ENCODE results near the gene NAALAD2. TPM values are rescaled to one million over a fixed set of nuclear protein-coding genes. Genes with fewer than 3 reads are reported as not detected.

The NAALAD2 gene
- total and polyA plus RNA-seq, 2 experiments from 2014 or later, result 8.3 to 13.0 TPM

DNA sequence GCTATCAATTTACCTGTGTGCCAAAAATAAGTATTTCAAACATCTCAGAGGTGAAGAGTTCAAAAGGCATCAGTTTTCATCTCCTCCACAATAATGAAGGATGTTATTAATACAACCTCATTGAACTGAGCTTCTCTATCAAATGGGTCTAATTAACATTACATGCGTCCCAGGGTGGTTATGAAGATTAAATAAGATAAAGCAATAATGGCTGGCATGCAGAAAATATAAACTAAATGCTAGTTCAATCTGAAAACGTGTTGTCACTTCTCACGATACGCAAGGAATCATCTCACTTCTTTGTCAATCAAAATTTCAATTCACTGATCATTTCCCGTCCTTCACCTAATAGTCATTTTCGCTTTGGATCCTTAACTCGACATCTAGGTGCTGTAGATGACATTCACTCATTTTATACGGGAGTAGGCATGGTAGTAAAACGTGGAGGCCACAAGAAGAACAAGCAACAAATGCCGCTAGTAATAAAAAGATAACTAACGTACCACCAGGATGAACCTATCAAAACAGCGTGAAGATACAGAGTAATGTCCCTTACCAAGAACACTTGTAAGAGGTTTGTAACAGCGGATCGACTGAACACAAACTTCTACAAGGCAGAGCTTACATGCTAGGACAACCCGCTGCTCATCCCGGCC is 87.5 kb downstream of the NAALAD2 start:
- no peaks in the 10 kb centered on the region for H3K27me3 ChIP-seq
- DNase-seq (ENCODE audit: low read depth in 1 of 2, low spot score in 1 of 2), result no peak
- peak overlapping the region; percentile 96 for H3K27ac ChIP-seq
- no peaks in the 10 kb centered on the region for H3K36me3 ChIP-seq
- no peaks in the 10 kb centered on the region for H3K9me3 ChIP-seq (ENCODE audit: low read depth)
- TF ChIP-seq CTCF (IDR thresholded peaks at IDR 0.05; ENCODE audit: low read depth, low read length), result no peak
- H3K4me3 ChIP-seq, result peak overlapping the region; percentile 70
- H3K4me1 ChIP-seq (ENCODE audit: low read depth), result peaks cover 23% of the 10 kb centered on the region

GRCh38 chr11:90222459-90223247 is 88.2 kb downstream of the NAALAD2 start, which contains the start of gene CHORDC1:
Gene CHORDC1, minus strand, starts transcription at chr11:90223049. Its CDS starts 95 bp downstream, at chr11:90222954.
- Histone ChIP-seq H3K9me3 (ENCODE audit: low read depth) (no peaks in the 10 kb centered on the region), H3K27ac (peak within 1 kb of the TSS; percentile 96), H3K36me3 (no peaks in the 10 kb centered on the region), H3K4me3 (peak within 1 kb of the TSS; percentile 70), H3K4me1 (ENCODE audit: low read depth) (peaks cover 23% of the 10 kb centered on the region), H3K27me3 (no peaks in the 10 kb centered on the region)
- TF ChIP-seq CTCF (IDR thresholded peaks at IDR 0.05; ENCODE audit: low read depth, low read length), result no peak
- peak; percentile 86 to 88 for DNase-seq (ENCODE audit: low read depth in 1 of 2, low spot score in 1 of 2)

- H3K27me3 ChIP-seq, result no peaks in the 10 kb centered on the region
- no peaks in the 10 kb centered on the region for H3K36me3 ChIP-seq
- no peak for TF ChIP-seq CTCF (IDR thresholded peaks at IDR 0.05; ENCODE audit: low read depth, low read length)
- H3K27ac ChIP-seq, result peak overlapping the region; percentile 96
- H3K4me3 ChIP-seq, result peak overlapping the region; percentile 70
- peaks cover 23% of the 10 kb centered on the region for H3K4me1 ChIP-seq (ENCODE audit: low read depth)
- DNase-seq (ENCODE audit: low read depth in 1 of 2, low spot score in 1 of 2), result no peak
- no peaks in the 10 kb centered on the region for H3K9me3 ChIP-seq (ENCODE audit: low read depth)
Observed at GRCh38 chr11:90223248-90223585, 88.8 kb downstream of the NAALAD2 start.

GRCh38 chr11:90228056-90228455 is 93.6 kb downstream of the NAALAD2 start:
- no peak for DNase-seq (ENCODE audit: low read depth in 1 of 2, low spot score in 1 of 2)
- no peak for TF ChIP-seq CTCF (IDR thresholded peaks at IDR 0.05; ENCODE audit: low read depth, low read length)
- Histone ChIP-seq H3K27ac (no peak overlapping the region), H3K4me1 (ENCODE audit: low read depth) (peaks cover 9% of the 10 kb centered on the region), H3K9me3 (ENCODE audit: low read depth) (no peaks in the 10 kb centered on the region), H3K4me3 (no peak overlapping the region), H3K27me3 (no peaks in the 10 kb centered on the region), H3K36me3 (no peaks in the 10 kb centered on the region)

- Histone ChIP-seq H3K9me3 (ENCODE audit: low read depth) (no peaks in the 10 kb centered on the region), H3K36me3 (no peaks in the 10 kb centered on the region), H3K27me3 (no peaks in the 10 kb centered on the region), H3K4me1 (ENCODE audit: low read depth) (peaks cover 2% of the 10 kb centered on the region), H3K27ac (no peak overlapping the region), H3K4me3 (no peak overlapping the region)
- TF ChIP-seq CTCF (IDR thresholded peaks at IDR 0.05; ENCODE audit: low read depth, low read length), result no peak
- peak in 1 of 2 donors; percentile 11 for DNase-seq (ENCODE audit: low read depth in 1 of 2, low spot score in 1 of 2)
Observed at GRCh38 chr11:90229791-90230190, 95.3 kb downstream of the NAALAD2 start.

Data from cardiac muscle cell (in vitro differentiated cells and primary cell).